Measurements from ENCODE around the gene TMEM181. TPM values are rescaled to one million over a fixed set of nuclear protein-coding genes. Genes with fewer than 3 reads are reported as not detected.
"Not testable (repeated sequence)": the region's sequence is repeated elsewhere in the genome, so short reads cannot be mapped to it uniquely, and the experiment has no call there.

TMEM181 gene
- total RNA-seq, 2 donors from 2014 or later: 17.6 to 20.4 TPM

GRCh38 chr6:158544428-158544827, 15.5 kb upstream of the TMEM181 start:
- DNase-seq (no peak), ATAC-seq (no peak)
- Mint-ChIP-seq H3K4me3 (no peak overlapping the region), H3K36me3 (ENCODE audit: low read depth) (peaks cover 3% of the 10 kb centered on the region), H3K4me1 (no peaks in the 10 kb centered on the region), H3K27me3 (peaks cover 11% of the 10 kb centered on the region), H3K27ac (no peak overlapping the region)
- H3K9me3 ChIP-seq (ENCODE audit: control insufficient read depth, low read length, poor library complexity, severe bottlenecking): no peaks in the 10 kb centered on the region

- no peak overlapping the region for H3K27ac Mint-ChIP-seq
- no peak for ATAC-seq
- H3K36me3 Mint-ChIP-seq (ENCODE audit: low read depth): peaks cover 3% of the 10 kb centered on the region
- no peak for DNase-seq
- peaks cover 2% of the 10 kb centered on the region for H3K27me3 Mint-ChIP-seq
- no peak overlapping the region for H3K4me3 Mint-ChIP-seq
- no peaks in the 10 kb centered on the region for H3K9me3 ChIP-seq (ENCODE audit: control insufficient read depth, low read length, poor library complexity, severe bottlenecking)
- no peaks in the 10 kb centered on the region for H3K4me1 Mint-ChIP-seq
These were observed 14.6 kb upstream of the TMEM181 start for GRCh38 chr6:158545043-158545966.

- H3K27me3 Mint-ChIP-seq: peaks cover 5% of the 10 kb centered on the region
- ATAC-seq: no peak
- no peak for DNase-seq
- H3K4me1 Mint-ChIP-seq: no peaks in the 10 kb centered on the region
- H3K9me3 ChIP-seq (ENCODE audit: control insufficient read depth, low read length, poor library complexity, severe bottlenecking): no peaks in the 10 kb centered on the region
- no peak overlapping the region for H3K4me3 Mint-ChIP-seq
- H3K27ac Mint-ChIP-seq: no peak overlapping the region
- H3K36me3 Mint-ChIP-seq (ENCODE audit: low read depth): peaks cover 5% of the 10 kb centered on the region
These were observed 11.3 kb upstream of the TMEM181 start for GRCh38 chr6:158548418-158549161.

- H3K36me3 Mint-ChIP-seq (ENCODE audit: low read depth): peaks cover 5% of the 10 kb centered on the region
- no peak overlapping the region for H3K4me3 Mint-ChIP-seq
- no peak overlapping the region for H3K27ac Mint-ChIP-seq
- no peaks in the 10 kb centered on the region for H3K9me3 ChIP-seq (ENCODE audit: control insufficient read depth, low read length, poor library complexity, severe bottlenecking)
- no peak for ATAC-seq
- H3K4me1 Mint-ChIP-seq: no peaks in the 10 kb centered on the region
- DNase-seq: no peak
- H3K27me3 Mint-ChIP-seq: peaks cover 5% of the 10 kb centered on the region
These were observed 7.7 kb upstream of the TMEM181 start for GRCh38 chr6:158552055-158552795.

GRCh38 chr6:158552796-158553138, 7.1 kb upstream of the TMEM181 start:
- Mint-ChIP-seq H3K27ac (no peak overlapping the region), H3K4me1 (no peaks in the 10 kb centered on the region)
- no peak for ATAC-seq

DNA sequence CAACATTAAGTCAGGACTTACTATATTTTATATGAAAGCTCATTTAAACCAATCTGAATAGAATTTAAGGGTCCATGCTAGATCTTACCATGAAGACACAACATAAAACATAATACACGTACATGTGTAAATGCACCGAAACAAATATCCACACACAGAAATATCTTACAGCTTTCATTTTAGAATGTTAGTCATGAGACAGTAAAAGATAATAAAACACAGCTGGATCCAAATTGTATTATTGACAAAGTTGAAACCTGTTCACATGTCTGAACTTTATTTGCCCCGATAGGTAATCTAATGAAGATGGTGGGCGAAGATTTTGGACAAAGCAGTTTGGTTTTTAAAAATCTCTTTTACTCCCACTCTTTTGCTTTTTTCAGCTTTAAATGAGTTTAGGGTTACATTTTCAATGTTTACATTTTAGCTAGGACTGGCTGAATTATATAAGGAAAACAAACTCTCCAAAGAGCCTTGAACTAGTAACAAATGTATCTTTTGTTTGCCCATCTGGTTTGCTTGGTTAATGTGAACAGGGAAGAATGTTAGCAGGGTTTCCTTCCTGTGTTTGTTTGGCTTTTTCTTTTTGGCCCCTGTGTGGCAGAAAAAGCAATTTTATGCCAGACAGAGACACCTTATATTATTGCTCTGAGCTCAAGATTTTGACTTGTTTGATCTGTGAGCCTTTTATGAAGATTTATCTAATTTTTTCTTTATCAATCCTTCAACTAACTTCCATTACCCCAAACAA, 5.1 kb upstream of the TMEM181 start:
- Mint-ChIP-seq H3K27me3 (peaks cover 5% of the 10 kb centered on the region), H3K36me3 (ENCODE audit: low read depth) (peaks cover 3% of the 10 kb centered on the region), H3K4me3 (no peak overlapping the region), H3K4me1 (no peaks in the 10 kb centered on the region), H3K27ac (no peak overlapping the region)
- no peak for DNase-seq
- no peak for ATAC-seq
- no peaks in the 10 kb centered on the region for H3K9me3 ChIP-seq (ENCODE audit: control insufficient read depth, low read length, poor library complexity, severe bottlenecking)

More at GRCh38 chr6:158552796-158553138, 7.1 kb upstream of the TMEM181 start:
- DNase-seq: no peak
- no peaks in the 10 kb centered on the region for H3K9me3 ChIP-seq (ENCODE audit: control insufficient read depth, low read length, poor library complexity, severe bottlenecking)
- Mint-ChIP-seq H3K4me3 (no peak overlapping the region), H3K36me3 (ENCODE audit: low read depth) (peaks cover 5% of the 10 kb centered on the region), H3K27me3 (peaks cover 5% of the 10 kb centered on the region)

GRCh38 chr6:158556113-158556512, 3.8 kb upstream of the TMEM181 start:
- Mint-ChIP-seq H3K4me1 (peaks cover 5% of the 10 kb centered on the region), H3K27me3 (peaks cover 5% of the 10 kb centered on the region)
- DNase-seq: no peak

GRCh38 chr6:158557110-158557509, 2.8 kb upstream of the TMEM181 start:
- not testable (repeated sequence) for H3K4me3 Mint-ChIP-seq; DNase-seq; H3K36me3 Mint-ChIP-seq (ENCODE audit: low read depth); ATAC-seq; H3K27me3 Mint-ChIP-seq; H3K9me3 ChIP-seq (ENCODE audit: control insufficient read depth, low read length, poor library complexity, severe bottlenecking); H3K27ac Mint-ChIP-seq
- peaks cover 14% of the 10 kb centered on the region for H3K4me1 Mint-ChIP-seq

More at GRCh38 chr6:158556113-158556512, 3.8 kb upstream of the TMEM181 start:
- Mint-ChIP-seq H3K27ac (no peak overlapping the region), H3K4me3 (no peak overlapping the region), H3K36me3 (ENCODE audit: low read depth) (peaks cover 4% of the 10 kb centered on the region)
- ATAC-seq: no peak
- no peaks in the 10 kb centered on the region for H3K9me3 ChIP-seq (ENCODE audit: control insufficient read depth, low read length, poor library complexity, severe bottlenecking)

DNA sequence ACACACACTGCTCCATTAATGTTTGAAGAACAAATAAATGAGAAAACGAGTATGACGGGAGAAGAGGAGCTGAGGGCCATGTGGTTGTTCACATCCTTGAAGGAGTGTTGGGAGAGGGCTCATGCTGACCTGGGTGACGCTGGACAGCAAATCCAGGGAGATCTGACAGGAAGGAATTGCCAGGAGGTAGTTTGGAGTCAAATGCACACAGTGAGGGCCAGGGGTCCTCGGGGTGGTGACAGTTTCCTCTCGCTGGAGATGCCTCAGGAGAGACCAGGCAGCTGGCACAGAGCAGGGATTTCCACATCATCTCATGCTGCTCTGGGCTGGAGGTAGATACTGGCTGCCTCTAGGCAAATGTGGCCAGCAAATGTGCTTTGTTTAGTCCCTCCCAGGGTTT, 2.0 kb upstream of the TMEM181 start:
- peak overlapping the region; percentile 9 for H3K4me3 Mint-ChIP-seq
- no peaks in the 10 kb centered on the region for H3K27me3 Mint-ChIP-seq
- no peak for DNase-seq
- peaks cover 2% of the 10 kb centered on the region for H3K36me3 Mint-ChIP-seq (ENCODE audit: low read depth)
- ATAC-seq: no peak
- H3K9me3 ChIP-seq (ENCODE audit: control insufficient read depth, low read length, poor library complexity, severe bottlenecking): no peaks in the 10 kb centered on the region
- peaks cover 20% of the 10 kb centered on the region for H3K4me1 Mint-ChIP-seq
- no peak overlapping the region for H3K27ac Mint-ChIP-seq

- Mint-ChIP-seq H3K27me3 (no peaks in the 10 kb centered on the region), H3K4me3 (peak overlapping the region; percentile 95), H3K27ac (peak overlapping the region; percentile 24), H3K36me3 (ENCODE audit: low read depth) (peaks cover 2% of the 10 kb centered on the region), H3K4me1 (peaks cover 20% of the 10 kb centered on the region)
- ATAC-seq (no peak), DNase-seq (no peak)
- no peaks in the 10 kb centered on the region for H3K9me3 ChIP-seq (ENCODE audit: control insufficient read depth, low read length, poor library complexity, severe bottlenecking)
These were observed 1.2 kb upstream of the TMEM181 start for GRCh38 chr6:158558415-158559306.

GRCh38 chr6:158559338-158559894, 475 bp upstream of the TMEM181 start:
- Mint-ChIP-seq H3K36me3 (ENCODE audit: low read depth) (peaks cover 2% of the 10 kb centered on the region), H3K27me3 (no peaks in the 10 kb centered on the region), H3K27ac (peak overlapping the region; percentile 24), H3K4me3 (peak overlapping the region; percentile 95), H3K4me1 (peaks cover 26% of the 10 kb centered on the region)
- DNase-seq: no peak
- H3K9me3 ChIP-seq (ENCODE audit: control insufficient read depth, low read length, poor library complexity, severe bottlenecking): no peaks in the 10 kb centered on the region
- no peak for ATAC-seq

All from T-helper 17 cell (primary cell).